SIG-M5 treated with dmso at 0.1 percent for 504 hours (cell line): ENCODE data around the gene SSR4.

Experiments
- DNase-seq: peaks from one replicate; lab custom pipeline; 2025; ENCODE audit not compliant: unreplicated experiment; lab: John Stamatoyannopoulos, UW

The SSR4 gene

DNA sequence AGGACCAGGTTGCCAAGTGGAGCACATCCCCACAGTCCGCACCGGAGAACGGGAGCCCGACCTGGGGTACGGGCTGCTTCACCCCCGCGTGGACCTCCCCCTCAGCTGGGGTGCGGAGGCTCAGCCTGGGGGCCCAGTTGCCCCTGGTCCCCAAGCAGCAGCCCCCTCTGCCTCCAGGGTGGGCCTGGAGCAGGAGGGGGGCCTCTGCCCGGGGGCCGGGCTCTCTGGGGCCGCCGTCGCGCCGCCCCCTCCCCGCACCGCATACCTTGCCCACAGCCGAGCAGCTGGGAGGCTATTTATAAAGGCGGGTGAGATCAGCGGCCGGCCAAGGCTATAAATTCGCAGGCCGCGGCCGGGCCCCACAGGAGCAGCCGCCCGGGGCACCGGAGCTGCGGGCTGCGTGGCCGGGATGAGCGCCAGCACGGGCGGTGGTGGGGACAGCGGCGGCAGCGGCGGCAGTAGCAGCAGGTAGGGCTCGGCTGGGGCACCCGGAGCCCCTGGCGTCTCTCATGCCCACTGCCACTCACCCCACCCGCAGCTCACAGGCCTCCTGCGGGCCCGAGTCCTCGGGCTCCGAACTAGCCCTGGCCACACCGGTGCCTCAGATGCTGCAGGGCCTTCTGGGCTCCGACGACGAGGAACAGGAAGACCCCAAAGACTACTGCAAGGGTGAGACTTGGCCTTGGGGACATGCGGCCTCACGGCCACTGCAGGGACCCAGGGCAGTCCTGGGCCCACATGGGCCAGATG lies 13.6 kb upstream of the SSR4 start, which contains the start of gene SRPK3:
SRPK3 (plus strand) TSS at position 364 of the 750 bp plus-strand sequence; CDS start at position 410, 46 bp downstream.
- no peak for DNase-seq

- no peak for DNase-seq
Measured at GRCh38 chrX:153781428-153782047, 12.9 kb upstream of the SSR4 start.

GRCh38 chrX:153782313-153782712 lies 12.2 kb upstream of the SSR4 start:
- no peak for DNase-seq

- no peak for DNase-seq
Measured at GRCh38 chrX:153782871-153783270, 11.6 kb upstream of the SSR4 start.

GRCh38 chrX:153783378-153784013 lies 11.0 kb upstream of the SSR4 start:
- DNase-seq = no peak

DNA sequence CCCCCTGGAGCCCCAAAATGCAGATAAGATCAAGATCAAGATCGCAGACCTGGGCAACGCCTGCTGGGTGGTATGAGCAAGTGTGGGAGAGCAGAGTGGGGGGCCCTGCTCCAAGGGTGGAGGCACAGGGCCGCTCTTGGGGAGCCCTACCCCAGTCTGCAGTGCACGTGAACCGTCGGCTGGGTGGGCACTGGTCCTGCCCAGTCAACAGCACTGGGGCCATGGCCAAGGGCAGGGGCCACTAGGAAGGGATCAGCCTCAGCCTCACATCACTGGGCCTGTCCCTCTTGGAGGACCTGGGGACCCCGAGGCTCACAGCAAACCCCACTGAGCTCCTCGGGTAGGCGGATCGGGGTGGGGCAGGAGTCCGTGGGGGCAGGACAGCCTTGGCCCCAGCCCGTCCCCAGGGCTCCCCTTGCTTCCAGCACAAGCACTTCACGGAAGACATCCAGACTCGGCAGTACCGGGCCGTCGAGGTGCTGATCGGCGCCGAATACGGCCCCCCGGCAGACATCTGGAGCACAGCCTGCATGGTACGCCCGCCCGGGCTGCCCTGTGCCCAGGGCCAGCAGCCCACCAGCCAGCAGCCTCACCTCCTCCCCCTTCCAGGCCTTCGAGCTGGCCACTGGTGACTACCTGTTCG lies 10.0 kb upstream of the SSR4 start:
- no peak for DNase-seq

DNA sequence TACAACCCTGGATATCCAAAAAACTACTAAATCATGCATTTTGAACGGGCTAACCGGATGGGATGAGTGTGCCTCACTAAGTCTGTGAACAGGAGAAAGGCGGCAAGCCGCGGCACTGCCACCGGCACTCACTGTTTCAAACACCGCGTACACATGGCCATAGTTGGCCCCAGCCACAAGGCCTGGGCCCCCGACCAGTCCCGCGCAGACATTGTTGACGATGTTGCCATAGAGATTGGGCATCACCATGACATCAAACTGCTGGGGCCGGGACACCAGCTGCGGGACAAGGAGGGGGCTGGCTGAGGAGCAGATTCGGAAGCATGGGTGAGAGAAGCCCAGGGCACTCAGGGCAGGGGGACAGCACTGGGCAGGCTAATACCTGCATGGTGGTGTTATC lies 7.8 kb upstream of the SSR4 start:
- no peak for DNase-seq

- no peak for DNase-seq
Measured at GRCh38 chrX:153789654-153790053, 4.8 kb upstream of the SSR4 start.

DNA sequence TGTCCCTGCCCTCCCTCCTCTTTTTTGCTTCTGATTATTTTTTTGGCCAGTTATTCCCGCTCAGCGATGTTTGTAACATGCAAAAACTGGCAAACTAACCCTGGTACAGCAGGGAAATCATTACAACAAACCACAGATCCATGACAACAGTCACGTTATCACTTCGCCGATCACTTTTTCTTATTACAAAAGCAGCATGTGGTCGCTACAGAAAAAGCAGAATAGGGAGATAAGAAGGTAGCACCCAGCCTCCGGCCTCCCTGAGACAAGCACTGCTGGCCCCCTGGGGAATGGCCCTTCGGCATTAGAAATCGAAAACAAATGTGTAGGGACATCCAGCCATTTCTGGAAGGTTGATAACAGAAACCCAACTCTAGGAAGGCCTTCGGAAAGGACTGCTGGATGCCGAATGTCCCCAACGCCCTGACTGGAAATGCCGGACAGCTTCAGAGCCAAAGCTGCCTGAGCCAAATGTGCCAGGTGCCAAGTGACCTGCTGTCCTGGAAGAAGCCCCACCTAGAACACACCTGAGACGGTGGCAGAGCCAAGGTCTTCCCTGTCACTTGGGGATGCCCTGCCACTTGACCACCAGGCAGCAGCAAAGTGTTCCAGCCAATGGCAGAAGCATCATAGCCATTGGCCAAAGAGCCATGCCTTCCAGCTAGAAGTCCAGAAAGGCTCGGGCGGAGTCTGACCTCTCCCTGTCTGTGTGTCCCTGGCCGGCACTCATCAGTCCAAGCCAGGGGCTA lies 3.2 kb upstream of the SSR4 start:
- no peak for DNase-seq

- DNase-seq = no peak
Measured at GRCh38 chrX:153792368-153792767, 2.1 kb upstream of the SSR4 start.

DNA sequence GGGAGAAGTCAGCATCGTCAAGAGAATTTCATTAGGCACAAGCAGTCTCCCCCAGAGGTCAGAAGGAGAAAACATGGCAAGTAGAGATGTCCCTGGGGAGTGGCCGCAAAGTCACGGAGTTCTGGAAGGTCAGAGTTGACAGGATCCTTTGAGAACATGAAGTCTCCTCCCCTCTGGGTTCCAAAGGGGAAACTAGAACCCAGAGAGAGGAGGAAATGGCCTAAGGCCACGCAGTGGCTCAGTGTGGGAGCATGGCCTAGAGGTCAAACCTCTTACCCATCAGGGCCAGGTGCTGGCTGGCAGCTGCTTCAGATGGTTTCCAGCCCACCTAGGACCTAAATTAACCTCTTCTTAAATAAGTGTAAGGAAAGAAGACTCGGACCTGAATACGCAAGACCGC lies 1.2 kb upstream of the SSR4 start:
- peak; percentile 31 for DNase-seq

- no peak for DNase-seq
Measured at GRCh38 chrX:153794897-153795816, 689 bp downstream of the SSR4 start.

GRCh38 chrX:153797415-153798015 lies 3.0 kb downstream of the SSR4 start:
- DNase-seq = no peak

- no peak for DNase-seq
Measured at GRCh38 chrX:153799326-153799725, 4.9 kb downstream of the SSR4 start.

GRCh38 chrX:153800177-153800722 lies 5.8 kb downstream of the SSR4 start:
- no peak for DNase-seq

DNA sequence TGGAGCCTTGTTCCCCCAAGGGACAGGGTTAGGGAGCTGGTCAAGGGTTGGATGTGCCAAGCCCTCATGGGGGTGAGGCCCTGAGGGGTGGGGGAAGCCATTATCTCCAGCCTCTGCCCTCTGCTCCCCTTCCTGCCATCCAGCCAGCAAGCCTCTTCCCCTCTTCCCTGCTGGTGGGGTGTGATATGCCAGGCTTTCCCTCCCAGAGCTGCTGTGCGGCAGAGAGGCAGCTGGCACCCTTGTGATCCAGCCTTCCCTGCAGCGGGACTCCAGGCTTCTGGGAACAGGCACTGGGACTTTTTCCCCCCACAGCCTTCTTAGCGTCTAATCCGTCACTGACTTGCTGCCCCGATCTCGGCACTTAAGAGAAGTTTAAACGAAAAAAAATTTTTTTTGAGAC lies 6.3 kb downstream of the SSR4 start:
- no peak for DNase-seq

- no peak for DNase-seq
Measured at GRCh38 chrX:153801669-153802068, 7.2 kb downstream of the SSR4 start.

DNA sequence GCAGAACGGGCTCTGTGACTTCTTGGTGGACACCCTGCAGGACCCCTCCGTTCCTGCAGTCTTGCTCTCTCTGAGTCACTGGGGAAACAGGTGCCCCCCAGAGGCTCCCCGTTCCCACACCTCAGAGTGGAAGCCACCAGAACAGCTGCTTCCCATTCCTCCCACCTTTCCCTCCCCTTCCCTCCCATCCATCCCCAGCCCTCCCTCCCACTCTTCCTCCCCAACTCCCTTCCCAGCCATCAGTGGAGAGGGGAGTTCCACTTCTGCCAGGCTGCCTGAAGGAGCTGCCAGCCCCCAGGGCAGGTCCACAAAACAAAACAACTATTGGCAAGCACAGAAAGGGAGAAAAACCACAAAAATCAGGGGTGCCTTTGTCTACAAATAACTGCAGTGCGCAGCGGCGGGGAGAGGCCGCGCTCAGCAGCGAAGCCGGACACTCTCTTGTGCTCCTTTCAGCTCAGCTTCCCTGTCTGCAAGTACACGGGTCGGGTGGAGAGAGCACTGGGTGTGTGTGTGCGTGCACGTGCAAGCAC lies 8.1 kb downstream of the SSR4 start:
- no peak for DNase-seq
